Mucosa of rectum (tissue), 2 donors: ENCODE measurements around the gene CCNY.
"Not testable (repeated sequence)": the region's sequence is repeated elsewhere in the genome, so short reads cannot be mapped to it uniquely, and the experiment has no call there.

Experiments used
- H3K27ac ChIP-seq, 2 donors: one replicate each; pipeline ENCODE4 v1.7.0; 2013; ENCODE audit warnings: inconsistent platforms in 2 of 2, low read depth in 2 of 2, low read length in 2 of 2
- H3K27me3 ChIP-seq, 2 donors: one replicate each; pipeline ENCODE4 v1.7.0; 2013; ENCODE audit warnings: low read length in 2 of 2; ENCODE audit not compliant: control insufficient read depth in 2 of 2, insufficient read depth in 2 of 2
- H3K36me3 ChIP-seq, 2 donors: one replicate each; pipeline ENCODE4 v1.7.0; 2013; ENCODE audit warnings: low read length in 2 of 2; ENCODE audit not compliant: control insufficient read depth in 2 of 2, insufficient read depth in 2 of 2
- H3K4me1 ChIP-seq, 2 donors: one replicate each; pipeline ENCODE4 v1.7.0; 2013; ENCODE audit warnings: low read length in 2 of 2, mild to moderate bottlenecking in 1 of 2; ENCODE audit not compliant: control insufficient read depth in 2 of 2, insufficient read depth in 2 of 2
- H3K4me3 ChIP-seq, 2 donors: one replicate each; pipeline ENCODE4 v1.7.0; 2013; ENCODE audit warnings: low read length in 2 of 2
- H3K9ac ChIP-seq, 2 donors: one replicate each; pipeline ENCODE4 v1.7.0; 2013; ENCODE audit warnings: low read length in 2 of 2, low read depth in 1 of 2, mild to moderate bottlenecking in 1 of 2
- H3K9me3 ChIP-seq, 2 donors: one replicate each; pipeline ENCODE4 v1.7.0; 2013; ENCODE audit warnings: low read length in 2 of 2; ENCODE audit not compliant: control insufficient read depth in 2 of 2
- donor health status: healthy.
- donor health status: Normal muscosa, but diverticular disease.

CCNY gene

DNA sequence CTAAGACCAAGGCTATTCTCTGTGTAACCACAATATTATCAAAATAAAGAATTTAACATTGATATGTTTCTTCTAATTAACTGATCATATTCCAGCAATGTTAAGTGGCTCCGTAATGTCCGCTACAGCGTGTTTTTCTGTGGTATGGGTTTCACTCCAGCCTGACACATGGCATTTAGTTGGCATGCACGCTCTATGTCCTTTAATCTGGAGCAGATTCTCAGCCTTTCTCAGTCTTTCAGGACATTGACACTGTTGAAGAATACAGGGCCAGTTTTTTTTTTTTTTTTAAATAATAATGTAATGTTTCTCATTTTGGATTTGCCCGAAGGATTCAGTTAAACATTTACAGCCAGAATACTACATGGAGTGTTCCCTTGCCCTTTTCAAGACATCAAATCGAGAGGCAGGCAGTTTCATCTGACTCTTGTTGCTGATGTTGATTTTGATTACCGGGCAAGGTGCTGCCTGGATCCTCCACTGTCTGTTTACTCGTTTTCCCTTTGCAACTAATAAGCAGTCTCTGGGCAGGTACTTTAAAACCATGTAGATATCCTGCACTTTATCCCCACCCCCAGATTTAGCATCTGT, 171.3 kb downstream of the CCNY start:
- H3K4me1 ChIP-seq = peaks cover 0 to 3% of the 10 kb centered on the region in 2 donors

DNA sequence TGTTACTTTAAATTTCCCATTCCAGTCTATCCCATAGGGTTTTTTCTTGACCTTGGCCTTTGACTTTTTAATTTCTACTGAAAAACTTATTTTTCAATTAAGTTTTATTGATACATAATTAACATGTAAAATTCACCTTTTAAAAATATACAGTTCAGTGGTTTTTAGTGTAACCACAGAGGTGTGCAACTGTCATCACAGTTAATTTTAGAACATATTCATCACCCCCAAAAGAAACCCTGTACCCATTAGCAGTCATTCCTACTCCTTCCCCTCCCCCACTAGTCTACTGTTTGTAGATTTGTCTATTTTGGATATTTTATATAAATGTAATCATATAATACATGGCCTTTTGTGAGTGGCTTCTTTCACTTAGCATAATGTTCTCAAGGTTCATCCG, 172.3 kb downstream of the CCNY start:
- no peaks in the 10 kb centered on the region for H3K9me3 ChIP-seq
- H3K9ac ChIP-seq = no peak overlapping the region
- no peak overlapping the region for H3K27ac ChIP-seq
- H3K36me3 ChIP-seq = peaks cover 3 to 4% of the 10 kb centered on the region in 2 donors
- no peak overlapping the region for H3K4me3 ChIP-seq
- H3K4me1 ChIP-seq = peaks cover 0 to 1% of the 10 kb centered on the region in 2 donors
- H3K27me3 ChIP-seq = no peaks in the 10 kb centered on the region

More for the DNA sequence above, 171.3 kb downstream of the CCNY start:
- no peak overlapping the region for H3K27ac ChIP-seq
- H3K9ac ChIP-seq = no peak overlapping the region
- no peaks in the 10 kb centered on the region for H3K27me3 ChIP-seq
- peaks cover 3 to 4% of the 10 kb centered on the region in 2 donors for H3K36me3 ChIP-seq
- no peak overlapping the region for H3K4me3 ChIP-seq
- no peaks in the 10 kb centered on the region for H3K9me3 ChIP-seq

DNA sequence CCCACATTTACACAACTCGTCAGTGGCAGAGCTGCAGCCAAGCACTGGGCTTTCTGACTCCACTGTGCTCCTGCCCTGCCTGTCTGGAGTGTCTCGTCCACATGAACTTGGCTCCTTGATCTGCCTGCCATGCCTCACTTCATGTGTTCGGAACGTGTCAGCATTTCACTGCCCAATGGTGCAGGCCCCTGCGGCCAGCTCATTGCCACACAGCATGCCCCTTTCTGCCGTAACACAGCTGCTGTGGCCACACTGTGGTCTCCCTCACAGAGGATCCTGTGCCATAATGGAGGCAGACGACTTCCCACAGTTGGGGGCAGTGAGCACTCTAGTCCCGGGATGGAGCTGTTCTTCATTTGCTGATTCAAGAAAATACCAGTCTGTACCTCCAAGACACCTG, 174.6 kb downstream of the CCNY start:
- no peak overlapping the region for H3K9ac ChIP-seq
- no peak overlapping the region for H3K27ac ChIP-seq
- no peaks in the 10 kb centered on the region for H3K27me3 ChIP-seq
- peaks cover 3 to 4% of the 10 kb centered on the region in 2 donors for H3K36me3 ChIP-seq
- H3K4me1 ChIP-seq = no peaks in the 10 kb centered on the region
- no peaks in the 10 kb centered on the region for H3K9me3 ChIP-seq
- H3K4me3 ChIP-seq = no peak overlapping the region

DNA sequence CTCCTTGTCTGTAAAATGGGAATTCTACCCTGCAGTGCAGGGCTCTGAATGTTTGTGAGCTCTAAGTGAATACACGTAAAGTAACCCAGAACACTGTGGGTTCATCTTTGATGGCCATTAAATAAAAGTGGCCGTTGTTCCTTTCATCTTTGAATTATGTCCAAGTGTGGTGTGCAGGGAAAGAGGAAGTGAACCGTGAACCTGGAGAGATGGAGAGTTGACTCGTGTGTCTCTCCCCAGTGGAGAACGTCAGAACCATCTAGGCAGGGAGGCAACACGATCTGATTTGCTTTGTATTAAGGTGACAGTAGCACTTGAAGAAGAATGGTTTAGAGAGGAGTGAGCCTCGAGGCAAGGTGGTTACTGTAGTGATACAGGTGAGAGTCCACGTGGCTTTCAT, 175.3 kb downstream of the CCNY start:
- Histone ChIP-seq H3K27ac (no peak overlapping the region), H3K9ac (no peak overlapping the region), H3K9me3 (no peaks in the 10 kb centered on the region), H3K4me3 (no peak overlapping the region), H3K27me3 (no peaks in the 10 kb centered on the region), H3K4me1 (peaks cover 0 to 4% of the 10 kb centered on the region in 2 donors), H3K36me3 (peaks cover 3 to 4% of the 10 kb centered on the region in 2 donors)

DNA sequence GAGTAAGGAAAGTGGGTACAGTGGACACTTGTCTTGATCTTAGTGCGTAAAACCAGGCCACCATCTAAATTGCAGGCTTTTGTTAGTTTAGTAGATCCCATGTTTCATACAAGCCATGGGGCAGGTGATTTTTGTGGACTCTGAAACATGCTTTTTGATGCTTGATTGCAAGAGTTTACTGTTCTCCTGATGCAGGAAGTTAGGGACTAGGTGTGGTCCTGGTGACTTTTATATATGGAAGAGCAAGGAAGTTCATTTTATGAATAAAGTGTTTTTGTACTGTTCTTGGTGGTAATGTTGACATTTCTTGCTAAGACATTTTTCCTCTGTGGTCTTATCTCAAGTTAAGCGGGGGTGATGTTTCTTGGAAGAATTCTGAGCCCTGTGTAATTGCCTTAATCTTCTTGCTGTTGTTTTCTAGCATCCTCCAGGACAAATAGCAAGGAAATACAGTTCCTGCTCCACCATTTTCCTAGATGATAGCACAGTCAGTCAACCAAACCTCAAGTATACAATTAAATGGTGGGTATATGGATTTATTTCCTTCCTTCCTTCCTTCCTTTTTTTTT, 179.9 kb downstream of the CCNY start:
- peaks cover 0 to 4% of the 10 kb centered on the region in 2 donors for H3K4me1 ChIP-seq
- no peaks in the 10 kb centered on the region for H3K27me3 ChIP-seq
- H3K4me3 ChIP-seq = no peak overlapping the region
- no peak overlapping the region for H3K9ac ChIP-seq
- no peaks in the 10 kb centered on the region for H3K9me3 ChIP-seq
- H3K36me3 ChIP-seq = no peaks in the 10 kb centered on the region
- H3K27ac ChIP-seq = no peak overlapping the region

DNA sequence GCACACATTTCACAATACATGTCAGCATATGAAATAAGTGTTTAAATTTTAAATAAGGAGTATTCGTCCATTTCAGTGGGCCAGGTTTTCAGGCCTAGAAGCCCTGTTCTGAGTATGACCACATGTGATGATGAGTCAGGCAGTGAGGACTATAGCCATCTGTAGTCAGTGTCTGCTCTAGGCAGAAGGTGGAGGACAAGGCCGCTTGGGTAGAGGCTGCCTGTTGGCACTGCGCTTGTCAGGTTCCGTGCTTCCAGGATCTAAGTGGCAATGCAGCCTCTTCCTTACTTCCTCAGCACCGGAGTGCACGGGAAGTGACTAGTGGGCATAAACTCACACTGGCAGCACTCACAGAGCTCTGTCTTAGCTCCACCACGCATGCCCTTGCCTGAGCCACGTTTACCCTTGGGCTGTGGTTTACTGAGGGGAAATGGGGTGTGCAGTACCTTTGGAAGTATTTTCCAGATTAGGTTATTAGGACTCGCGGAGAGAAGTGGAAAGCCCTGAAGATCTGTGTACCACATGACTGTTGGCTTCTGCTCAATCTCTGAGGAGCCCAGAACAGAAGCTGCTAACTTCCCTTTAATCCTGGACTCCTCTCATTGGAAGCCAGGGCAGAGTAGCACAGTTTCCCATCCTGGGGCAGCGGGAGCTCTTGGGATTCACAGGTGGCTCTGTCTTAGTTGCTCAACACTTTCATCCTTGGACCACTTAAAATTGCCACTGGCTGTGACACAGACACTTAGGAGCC, 181.3 kb downstream of the CCNY start:
- Histone ChIP-seq H3K27me3 (no peaks in the 10 kb centered on the region), H3K9me3 (no peaks in the 10 kb centered on the region), H3K9ac (no peak overlapping the region), H3K27ac (no peak overlapping the region), H3K4me3 (no peak overlapping the region), H3K4me1 (peaks cover 0 to 4% of the 10 kb centered on the region in 2 donors), H3K36me3 (no peaks in the 10 kb centered on the region)

DNA sequence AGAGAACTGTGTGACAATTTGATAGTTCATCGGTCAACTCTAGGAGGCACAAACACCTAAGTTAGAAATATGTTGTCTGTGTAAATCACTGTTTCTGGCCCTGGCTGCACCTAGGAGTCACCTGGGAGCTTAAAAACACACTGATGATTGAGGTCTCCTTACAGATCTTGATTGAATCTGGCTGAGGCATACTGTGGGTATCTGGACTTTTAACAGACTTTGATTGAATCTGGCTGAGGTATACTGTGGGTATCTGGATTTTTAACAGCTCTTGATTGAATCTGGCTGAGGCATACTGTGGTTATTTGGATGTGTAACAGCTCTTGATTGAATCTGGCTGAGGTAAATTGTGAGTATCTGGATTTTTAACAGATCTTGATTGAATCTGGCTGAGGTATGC, 181.9 kb downstream of the CCNY start:
- not testable (repeated sequence) for H3K27ac ChIP-seq

DNA sequence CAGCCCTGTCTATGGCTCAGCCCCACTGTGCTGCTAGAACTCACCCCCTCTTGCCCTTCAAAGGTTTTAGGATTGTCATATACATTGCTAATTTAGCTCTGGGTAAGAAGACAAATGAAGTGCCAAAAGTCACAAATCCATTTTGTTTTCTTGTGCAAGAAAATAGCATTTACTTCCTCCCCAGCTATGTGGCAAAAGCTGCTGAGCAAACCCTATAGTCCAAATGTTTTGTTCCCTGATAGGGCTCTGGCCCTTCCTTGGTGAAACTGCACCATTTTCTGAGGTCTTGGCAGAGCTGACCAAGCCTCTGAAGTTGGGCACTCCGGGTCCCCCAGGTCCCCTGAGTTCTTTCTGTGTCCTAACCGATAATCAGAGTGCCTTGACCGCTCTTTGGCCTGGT, 184.7 kb downstream of the CCNY start:
- Histone ChIP-seq H3K36me3 (no peaks in the 10 kb centered on the region), H3K4me1 (peaks cover 0 to 4% of the 10 kb centered on the region in 2 donors), H3K9ac (no peak overlapping the region), H3K27ac (no peak overlapping the region), H3K4me3 (no peak overlapping the region), H3K9me3 (no peaks in the 10 kb centered on the region), H3K27me3 (no peaks in the 10 kb centered on the region)

More for the DNA sequence above, 181.9 kb downstream of the CCNY start:
- not testable (repeated sequence) for H3K36me3 ChIP-seq, H3K9me3 ChIP-seq, H3K9ac ChIP-seq, H3K4me1 ChIP-seq, H3K27me3 ChIP-seq, H3K4me3 ChIP-seq

DNA sequence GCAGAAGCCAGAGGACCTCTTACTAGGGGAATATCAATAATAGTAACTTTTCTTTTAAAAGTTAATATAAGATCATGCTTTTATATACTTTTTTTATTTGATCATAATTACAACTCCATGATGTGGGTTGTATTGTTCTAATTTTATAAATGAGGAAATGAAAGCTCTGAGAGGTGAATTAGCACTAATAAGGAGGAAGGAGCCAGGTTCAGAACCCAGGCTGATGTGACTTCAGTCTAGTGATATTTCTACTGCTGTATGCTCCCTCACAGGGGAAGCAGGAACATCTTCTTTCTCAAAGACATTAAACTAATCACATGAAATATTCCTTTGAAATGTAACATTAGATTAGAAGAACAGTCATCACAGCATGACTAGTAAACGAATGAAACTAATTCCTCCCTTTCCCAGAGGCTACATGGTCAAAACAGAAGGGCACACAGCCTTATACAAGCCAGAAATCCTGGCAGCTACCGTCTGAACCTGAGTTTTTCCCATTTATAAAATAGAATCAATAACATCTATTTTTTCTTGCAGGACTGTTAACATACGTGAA, 187.4 kb downstream of the CCNY start:
- no peak overlapping the region for H3K9ac ChIP-seq
- H3K36me3 ChIP-seq = no peaks in the 10 kb centered on the region
- H3K4me1 ChIP-seq = no peaks in the 10 kb centered on the region
- no peaks in the 10 kb centered on the region for H3K27me3 ChIP-seq
- H3K9me3 ChIP-seq = no peaks in the 10 kb centered on the region
- no peak overlapping the region for H3K27ac ChIP-seq
- no peak overlapping the region for H3K4me3 ChIP-seq

DNA sequence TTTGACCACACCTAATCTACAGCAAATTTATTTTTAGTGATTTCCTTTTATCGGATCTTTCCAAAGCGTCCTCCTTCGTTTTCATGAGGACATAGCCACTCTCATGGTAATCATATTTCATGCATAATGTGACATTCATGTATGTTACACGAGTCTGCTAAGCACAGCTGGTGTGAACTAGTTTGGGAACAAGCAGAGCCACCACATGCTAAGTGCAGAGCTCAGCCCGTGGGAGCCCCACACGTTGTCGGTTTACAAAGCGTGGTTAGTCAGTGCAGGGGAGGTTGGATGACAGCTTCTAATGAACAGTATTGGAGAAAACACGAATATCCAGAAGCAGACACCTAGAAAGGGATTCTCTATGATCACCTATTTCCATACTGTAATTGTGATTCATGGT, 190.4 kb downstream of the CCNY start:
- H3K27ac ChIP-seq = no peak overlapping the region

More for the DNA sequence above, 190.4 kb downstream of the CCNY start:
- Histone ChIP-seq H3K4me3 (no peak overlapping the region), H3K9ac (no peak overlapping the region), H3K4me1 (no peaks in the 10 kb centered on the region), H3K36me3 (peaks cover 6 to 9% of the 10 kb centered on the region in 2 donors), H3K27me3 (no peaks in the 10 kb centered on the region), H3K9me3 (no peaks in the 10 kb centered on the region)
